GM21786 (cell line): Measurements from ENCODE around the gene ZEB2.

ENCODE experiments used
- ATAC-seq: cut with Tn5 transposase; IDR thresholded peaks from one replicate; pipeline ENCODE4 v1.9.1; 2021; ENCODE audit not compliant: unreplicated experiment

ZEB2 gene

DNA sequence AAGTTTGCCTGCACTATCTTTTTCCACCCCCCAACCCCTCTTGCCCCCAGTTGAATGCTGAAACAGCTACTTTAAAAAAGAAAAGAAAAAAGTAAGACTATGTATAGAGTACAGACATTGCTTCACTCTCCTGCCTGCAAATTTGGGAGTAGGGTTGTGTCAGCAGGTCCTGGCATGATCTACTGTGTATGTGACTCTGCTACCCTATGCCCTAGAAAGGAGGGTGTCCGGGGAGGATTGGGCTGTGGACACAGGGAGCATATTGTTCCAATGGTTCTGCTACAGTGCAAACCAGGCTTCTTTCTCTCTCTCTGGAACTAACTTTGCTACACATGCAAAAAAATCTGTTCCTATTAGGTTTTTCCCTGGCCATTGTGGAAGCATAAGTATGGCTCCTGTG is 9.9 kb upstream of the ZEB2 start:
- ATAC-seq = no peak

DNA sequence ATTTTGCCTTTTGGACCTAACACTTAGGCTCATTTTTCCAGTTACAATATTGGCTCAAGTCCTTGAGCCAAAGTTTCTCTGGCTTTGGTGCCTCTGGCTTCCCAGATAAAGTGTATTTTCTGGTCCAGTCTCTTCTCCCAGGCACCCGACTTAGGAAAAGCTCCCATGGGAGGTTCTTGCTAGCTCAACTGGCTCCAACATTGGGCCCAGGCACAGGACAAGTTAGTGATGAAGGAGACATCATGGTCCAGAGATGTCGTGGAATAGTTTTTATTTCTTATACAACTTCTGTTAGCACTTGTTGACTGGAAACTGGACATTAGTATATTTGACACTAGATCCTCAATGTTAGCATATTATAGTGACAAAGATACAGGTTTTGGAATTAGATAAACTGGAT is 8.2 kb upstream of the ZEB2 start:
- ATAC-seq = no peak

DNA sequence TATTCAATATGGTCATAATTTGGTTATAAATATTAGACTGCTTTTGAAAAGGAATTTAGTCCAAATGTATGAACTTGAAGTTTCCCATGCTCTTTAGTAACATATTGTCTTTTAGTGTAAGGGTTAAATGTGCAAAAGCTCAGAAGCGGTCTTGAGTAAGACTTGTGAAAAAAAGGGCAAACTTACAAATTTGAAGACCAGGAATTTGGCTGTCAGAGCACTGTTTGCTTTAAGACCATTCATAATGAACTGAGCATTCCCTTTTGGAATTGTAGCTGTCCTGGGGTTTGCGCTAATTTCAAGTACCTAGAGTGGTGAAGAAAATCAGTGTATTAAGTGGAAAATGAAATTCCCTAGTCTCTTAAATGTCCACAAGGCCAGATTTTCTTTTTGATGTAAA is 6.9 kb upstream of the ZEB2 start:
- ATAC-seq = no peak

DNA sequence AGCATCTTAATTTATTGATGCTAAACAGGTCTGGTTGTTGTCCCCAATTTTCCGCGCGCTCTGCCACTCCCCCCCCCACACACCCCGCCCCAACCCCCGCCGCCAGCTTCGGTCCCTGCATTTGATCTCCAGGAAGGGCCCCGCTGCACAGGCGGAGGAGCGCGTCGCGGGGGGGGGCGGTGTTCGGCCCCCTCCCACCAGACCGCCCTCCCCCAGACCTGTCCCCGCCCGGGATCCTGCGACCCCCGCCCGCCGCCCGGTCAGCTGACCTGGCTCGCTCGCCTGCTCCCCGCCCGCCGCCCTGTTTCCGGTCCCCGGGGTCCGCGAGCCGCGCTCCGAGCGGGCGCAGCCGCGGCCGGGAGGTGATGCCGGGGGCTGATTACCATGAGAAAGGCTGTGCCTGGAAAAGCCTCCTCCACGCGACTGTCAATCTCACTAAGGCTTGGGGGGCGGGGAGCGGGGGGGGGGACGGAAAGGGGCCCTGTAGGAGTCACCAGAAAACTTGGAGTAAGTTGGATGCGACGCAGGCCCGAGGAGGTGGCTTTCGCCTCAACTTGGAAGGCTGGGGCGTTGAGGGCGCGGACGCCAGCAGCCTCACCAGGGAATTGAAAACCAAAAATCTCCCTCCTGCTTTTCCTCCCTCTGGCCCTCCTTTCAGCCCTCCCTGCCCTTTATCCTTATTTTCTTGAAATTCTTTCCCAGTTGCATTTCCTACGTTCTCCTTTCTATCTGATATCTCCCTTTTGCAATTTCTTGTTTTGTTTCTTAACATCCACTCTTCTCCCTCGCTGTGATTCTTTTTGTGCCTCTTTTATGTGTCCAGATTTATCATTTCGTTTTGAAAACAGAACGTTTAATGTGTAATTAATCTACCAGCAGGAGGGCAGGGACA is 4.4 kb upstream of the ZEB2 start:
- no peak for ATAC-seq

DNA sequence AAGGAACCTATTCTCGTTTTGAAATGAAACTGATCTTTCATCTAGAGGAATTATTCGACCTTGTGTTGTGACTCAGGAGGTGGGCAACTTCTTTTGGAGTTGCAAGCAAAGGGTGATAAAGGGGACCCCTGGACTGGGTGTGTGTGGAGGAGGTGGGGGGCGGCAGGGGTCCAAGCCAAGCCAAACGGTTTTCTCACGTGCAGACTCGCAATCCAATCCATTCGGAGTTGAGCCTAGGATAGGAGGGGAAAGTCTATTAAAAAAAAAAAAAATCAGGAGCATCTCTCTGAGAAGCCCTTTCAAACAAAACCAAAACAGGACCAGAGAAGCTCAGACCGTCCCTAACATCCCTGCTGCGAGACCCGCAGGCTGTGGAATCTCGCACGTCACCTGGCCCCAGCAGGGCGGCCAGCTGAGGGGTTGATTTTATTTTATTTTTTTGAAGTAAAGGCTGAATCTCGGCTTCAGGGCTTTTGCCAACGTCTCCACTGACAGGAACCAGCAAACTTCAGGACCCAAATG is 3.7 kb upstream of the ZEB2 start:
- no peak for ATAC-seq

DNA sequence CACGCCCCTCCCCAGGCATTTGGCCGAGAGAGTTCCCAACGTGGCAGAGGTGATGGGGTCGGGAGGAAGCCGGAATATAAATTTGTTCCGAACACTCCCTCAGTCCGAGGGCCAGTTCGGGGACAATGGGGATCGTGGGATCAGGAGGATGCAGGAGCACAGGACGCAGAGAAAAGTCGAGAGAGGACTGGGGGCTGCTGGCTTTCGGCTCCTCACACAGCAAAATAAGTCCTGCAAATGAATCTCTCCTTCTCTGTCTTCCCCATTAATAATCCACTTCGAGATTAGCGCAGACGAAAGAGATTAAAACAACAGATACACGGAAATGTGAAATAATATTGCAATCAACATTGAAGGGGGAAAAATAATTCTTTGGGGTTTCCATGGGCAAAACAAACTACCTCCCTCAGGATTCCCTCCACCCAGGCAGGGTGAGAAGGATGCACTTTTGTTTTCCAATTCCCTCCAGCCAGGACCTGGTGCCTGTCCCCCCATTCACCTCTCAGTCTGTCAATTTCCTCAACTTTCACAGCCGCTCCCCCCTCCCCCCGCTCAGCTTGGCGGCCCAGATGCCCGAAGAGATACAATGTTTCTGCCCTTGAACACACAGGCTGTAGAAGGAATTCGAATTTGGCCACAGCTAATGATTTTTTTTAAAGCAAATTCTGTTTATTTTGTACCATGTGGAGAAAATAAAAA is 3.1 kb upstream of the ZEB2 start:
- no peak for ATAC-seq

DNA sequence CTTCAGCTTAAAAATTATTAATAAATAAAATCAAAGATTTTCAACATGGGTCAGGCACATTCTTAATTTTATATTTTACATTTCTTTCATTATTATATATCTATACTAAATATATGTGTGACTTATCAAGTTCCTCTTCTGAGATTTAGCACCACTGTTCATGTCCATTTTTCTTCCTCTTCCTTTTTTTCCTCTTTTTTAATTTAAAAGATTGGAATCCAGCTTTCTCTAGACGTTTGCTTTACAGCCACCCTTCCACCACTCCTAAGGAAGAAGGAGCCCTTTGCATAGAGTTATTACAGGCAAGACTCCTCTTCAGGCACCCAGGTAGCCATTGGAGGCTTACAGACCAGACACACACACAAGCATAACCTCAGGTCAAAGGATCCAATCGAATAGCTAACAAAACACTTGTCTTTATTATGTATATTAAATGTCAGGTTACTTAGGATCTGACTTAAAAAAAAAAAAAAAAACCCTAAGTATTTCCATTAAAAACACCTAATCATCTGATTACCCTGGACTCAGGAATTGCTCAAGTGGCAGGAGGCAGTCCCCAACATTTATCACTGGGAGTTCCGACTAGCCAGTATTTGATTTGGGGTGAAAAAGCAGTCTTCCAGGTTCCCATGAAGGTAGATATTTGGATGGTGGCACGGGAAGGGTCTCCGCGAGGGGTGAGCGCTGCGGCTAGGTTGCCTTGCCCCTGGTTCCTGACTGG is 2.4 kb upstream of the ZEB2 start:
- ATAC-seq = no peak

DNA sequence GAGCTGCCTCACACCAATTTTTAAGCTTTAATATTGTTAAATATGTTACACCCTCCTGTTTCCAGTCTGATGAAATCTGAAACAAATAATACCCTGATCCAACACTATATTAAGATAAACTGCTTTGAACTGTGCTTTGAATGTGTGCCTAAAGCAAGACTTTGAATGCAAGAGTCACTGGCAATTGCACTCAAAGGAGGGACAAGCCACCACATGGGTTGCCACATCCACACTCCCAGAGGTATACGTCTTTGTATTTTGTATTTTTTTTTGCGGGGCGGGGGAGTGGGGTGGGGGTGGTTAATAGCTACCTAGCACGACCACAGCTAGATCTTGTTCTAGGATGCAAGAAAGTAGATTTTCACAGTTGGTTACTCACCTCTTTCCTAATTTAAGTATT is 1.8 kb upstream of the ZEB2 start:
- no peak for ATAC-seq

DNA sequence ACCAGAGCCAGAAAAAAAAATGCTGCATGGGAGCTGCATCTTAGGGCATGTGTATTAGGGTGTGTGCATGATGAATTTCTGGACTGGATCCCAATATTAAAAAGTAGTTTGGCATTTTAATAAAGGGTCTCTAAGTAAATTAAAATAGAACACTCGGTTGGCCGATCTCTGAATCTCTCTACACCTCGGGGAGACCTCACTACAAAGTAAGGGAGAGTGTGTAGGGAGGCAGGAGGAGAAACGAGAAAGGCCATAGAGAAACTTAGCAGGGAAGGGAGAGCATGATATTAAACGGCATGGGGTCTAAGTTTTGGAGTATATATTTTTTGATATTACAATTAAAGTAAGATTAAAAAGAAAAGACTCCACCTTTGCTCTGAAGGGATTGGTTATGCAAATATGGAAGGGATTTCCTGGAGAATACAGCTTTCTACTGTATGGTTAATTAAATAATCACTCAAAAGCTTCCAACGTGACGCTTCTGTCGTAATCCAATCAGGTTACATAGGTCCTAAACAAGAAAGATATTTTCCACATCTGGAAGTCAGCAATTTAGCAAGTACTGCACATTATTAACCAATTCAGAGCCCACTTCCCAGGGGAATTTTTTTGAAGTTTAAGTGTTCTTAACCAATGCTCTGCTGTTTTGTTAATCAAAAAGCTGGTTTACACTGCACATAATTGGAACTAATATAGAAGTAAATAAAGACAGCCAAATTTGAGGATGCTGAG is 1.0 kb upstream of the ZEB2 start:
- ATAC-seq = no peak

DNA sequence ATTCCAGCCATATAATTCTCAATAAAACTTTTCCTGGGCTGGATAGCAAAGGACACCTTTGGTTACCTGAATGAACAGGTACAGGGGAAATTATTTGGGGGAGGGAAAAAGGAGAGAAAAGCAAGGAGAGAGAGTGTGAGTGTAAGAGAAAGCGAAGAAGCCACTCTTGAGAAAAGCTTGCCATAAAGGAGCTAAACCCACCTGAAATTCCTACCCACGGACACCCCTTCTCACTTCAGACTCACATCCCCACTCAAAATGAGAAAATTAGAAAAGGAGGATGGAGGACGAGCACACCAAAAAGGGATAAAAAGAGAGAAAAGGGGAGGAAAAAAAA is 354 bp downstream of the ZEB2 start:
- ATAC-seq = no peak

DNA sequence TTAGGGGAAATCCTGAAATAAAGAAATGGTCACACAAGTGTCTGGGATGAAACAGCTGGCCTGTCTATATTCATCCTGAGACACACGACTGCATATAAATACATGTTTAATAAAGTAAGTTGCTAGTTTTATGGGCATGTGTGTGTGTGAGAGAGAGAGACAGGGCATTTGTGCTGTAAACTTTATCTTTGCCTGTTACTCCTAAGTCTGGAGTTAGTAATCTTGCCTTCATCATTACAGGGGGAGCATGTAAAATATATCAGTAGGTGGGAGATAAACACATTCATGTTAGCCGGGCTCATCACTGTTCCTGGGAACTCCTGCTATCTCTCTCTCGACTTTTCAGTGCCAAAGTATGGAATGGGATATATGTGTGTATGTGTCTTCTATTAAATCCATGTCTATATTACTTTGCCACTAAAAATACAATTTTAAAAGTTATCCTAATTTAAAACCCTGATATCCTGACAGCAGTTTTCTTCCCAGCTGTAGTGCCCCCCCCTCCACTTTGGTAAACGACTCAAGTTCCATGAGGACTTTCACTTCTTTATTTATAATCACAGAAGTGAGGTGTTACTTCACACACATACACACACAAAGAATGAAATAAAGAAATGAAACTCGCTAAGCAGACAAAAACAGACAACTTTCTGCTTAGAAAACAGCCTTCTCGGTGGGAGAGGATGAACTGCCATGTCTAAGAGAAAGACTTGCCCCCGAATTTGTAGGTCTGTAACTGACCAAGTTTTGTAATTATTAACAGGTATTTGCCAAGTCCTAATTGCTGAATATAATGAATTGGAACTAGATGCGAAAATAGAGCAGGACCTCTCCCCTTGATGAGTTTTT is 947 bp downstream of the ZEB2 start:
- ATAC-seq = peak; percentile 69

DNA sequence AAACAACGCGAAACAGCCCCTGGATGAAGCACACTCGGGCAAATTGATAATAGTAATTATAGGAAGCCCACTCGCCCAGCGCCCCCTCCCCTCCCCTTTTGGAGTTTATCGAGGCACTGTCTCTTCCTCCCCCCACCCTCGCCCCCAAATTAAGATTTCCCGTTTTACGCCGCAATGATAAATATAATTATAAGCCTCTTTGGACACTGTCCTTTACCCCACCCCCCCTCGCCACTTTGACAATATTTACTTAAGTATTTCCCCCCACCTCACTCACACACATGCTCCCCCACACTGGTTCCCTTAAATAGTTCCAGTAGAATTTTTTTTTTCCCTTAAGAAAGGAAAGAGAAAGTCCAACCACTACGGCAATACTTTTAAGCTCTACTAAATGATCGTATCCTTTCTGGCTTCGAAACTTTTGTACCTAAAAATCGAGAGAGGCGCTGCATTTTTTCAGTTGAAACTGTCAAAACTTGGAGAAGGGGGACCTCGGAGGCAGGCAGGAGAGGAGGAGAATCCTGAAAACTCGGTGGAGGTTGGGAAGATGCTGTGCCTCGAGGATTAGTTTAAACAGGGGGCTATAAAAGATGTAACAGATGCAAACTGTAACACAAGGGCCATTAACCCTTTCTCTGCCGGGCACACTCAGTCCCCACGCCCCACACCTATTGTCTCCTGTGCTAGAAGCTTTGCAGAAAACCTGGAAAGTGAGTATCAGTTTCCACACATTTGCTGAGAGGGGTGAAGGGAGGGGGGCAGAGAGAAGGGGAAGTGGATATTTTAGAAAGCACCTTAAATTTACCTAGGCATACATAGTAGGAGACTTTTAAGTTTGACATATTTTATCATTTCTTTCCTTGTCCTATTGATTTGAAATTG is 1.8 kb downstream of the ZEB2 start:
- ATAC-seq = no peak

DNA sequence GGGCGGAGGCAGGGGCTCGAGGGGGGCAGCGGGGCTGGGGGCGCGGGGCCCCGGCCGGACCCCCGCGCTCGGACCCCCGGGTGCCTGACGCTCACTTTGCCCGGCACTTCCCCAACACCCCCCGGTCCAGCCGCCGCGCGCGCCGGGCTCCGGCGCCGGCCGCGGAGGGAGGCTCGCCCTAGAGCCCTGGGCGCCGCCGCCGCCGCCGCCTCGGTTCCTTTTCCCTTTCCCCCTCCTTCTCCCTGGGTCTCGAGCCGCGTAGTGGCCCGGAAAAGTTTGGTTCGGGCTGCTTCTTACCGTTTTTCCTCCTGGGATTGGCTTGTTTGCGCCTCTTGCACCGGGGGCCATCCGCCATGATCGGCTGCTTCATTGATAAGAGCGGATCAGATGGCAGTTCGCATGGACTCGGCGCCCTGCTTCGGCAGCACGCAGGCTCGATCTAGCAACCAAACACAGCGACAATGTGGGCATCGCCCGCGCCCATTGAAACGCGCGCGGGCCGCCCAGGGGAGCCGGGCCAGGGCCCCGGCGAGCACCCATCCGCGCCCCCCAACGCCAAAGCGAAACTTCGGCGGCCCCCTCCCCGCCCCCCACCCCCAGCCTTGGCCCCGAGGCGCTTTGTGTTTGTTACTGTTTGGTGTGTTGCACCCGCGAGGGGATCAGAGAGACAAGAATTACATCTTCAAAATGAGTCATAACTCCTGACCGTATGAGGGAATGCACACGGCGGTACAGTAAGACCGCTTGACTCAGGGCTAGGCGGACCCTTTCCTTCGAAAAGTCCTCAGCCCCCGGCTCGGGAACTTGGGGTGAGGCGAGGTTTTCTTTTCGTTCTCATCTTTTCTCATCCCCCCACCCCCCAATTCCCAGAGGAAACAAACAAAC is 2.7 kb downstream of the ZEB2 start:
- ATAC-seq = peak; percentile 49

DNA sequence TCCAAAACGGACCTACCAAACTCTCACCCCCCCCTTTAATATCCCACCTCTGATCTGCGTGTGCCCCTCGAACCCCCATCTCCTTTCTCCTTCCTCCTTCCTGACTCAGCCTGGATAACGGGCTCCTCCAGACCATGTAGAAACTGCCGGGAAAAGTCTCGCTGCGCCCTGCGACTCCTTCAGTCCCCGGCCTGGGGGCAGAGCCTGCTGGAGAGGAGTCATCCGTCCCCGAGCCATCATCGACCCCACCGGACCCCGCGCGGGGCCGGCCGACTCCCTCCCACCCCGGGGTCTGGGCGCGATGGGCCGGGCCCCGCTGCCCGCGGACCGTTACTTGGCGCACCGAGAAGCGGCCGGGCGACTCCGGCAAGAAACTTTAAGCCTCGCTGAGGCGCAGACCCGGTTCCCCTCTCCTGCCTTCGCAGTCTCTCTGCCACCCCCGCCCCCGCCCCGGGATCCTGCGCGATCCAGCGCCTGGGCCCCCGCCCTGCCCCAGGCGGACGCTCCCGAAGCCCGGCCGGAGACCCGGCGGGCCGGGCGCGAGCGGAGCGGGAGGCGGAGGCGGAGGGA is 3.4 kb downstream of the ZEB2 start:
- ATAC-seq = peak; percentile 8

DNA sequence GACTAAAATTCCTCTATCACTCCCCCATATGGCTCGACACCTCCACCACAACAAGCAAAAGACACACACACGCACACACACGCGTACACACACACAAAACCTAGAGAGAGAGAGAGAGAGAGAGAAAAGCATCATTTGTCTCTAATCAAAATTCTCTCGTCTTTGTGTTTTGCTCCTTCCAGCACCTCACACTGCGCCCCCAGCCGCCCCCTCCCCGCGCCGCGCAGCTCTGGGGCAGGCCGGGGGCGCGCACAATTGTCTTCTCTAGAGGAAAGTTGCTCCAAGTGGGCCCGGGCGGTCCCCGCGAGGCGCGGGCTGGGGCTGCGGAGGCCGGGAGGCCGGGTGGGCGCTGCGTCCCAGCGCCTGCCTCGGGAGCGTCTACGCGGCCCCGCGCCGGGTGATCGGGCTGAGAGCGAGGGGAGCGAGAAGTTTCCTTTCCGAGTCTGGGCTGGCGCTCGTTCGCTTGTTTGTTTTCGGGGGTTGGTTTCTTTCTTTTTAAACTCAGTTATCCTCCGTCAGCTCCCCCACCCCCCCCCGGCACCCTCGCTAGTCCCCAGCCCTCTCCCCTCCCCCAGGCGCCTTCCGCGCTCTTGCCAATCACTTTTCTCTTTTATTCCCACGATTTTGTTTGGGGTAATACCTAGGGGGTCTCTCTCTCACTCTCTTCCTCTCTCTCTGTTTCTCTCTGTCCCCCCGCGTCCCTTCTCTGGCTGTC is 4.1 kb downstream of the ZEB2 start:
- ATAC-seq = no peak

DNA sequence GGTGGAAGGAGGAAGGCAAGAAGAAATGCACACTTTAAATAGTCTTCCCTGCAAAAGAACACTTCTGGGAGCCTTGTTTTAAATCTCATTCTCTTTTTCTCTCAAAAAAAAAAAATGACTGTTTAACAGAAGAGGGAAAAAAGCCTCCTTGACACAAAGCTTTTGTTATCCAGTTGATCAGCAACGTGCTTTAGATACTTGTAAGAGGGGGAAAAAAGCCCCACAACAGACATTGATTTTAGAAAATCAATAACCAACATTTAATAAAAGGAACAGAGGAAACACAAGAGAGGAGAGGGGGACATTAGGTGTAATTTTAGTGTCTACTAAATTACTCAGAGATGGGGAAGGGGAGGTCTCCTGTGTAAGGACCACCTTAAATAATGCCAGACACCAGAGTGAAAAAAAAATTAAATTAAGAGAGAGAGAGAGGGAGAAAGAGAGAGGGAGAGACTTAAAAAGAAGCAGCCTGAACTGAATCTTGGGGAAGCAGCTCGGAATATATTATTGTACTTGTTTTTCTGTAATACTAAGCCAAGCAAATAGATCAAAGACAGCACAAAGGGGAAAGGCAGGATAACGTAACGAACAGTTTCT is 4.7 kb downstream of the ZEB2 start:
- ATAC-seq = no peak

DNA sequence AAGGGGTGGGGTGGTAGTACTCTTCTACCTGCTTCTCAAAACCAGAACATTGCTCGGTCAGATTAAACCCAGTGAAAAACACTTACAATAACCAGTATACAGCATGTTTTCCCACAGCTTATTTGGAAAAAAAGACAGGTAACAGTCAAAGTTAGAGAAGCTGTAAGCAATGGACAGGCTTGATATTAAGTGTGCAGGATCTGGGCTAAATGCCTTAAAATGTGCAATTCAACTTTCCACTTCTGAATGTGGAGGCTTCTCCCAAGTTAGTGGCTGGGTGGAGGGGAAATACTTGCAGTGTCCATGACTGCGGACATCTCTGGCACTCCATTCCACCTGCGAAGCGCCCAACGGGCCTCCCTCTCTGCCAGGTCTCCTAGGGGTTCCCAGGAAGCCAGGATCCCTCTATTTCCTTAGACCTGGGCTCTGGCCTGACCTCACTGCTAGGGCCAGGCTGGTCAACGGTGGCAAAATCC is 5.3 kb downstream of the ZEB2 start:
- no peak for ATAC-seq
